Left lung (tissue), 10 donors: ENCODE measurements around the gene FBXO34. TPM values are rescaled to one million over a fixed set of nuclear protein-coding genes. Genes with fewer than 3 reads are reported as not detected.

Experiments used
- ATAC-seq: fragments of 200-7000 bp; cut with Tn5 transposase; one replicate; pipeline ENCODE4 v1.9.1; 2020; ENCODE audit warnings: moderate library complexity
- DNase-seq, 4 donors: peaks; one replicate each; pipeline ENCODE4 v3.0.0-alpha.2; 2013 to 2020
- H3K27ac ChIP-seq, 2 donors: fragments of 200-600 bp; sonication (generic) in 1 of 2; one replicate each; pipeline versions ENCODE4 v1.5.0 to v1.8.0; 2020 to 2021
- H3K27me3 ChIP-seq, 2 donors: fragments of 200-600 bp; sonication (generic) in 1 of 2; one replicate each; pipeline versions ENCODE4 v1.5.0 to v1.8.0; 2020 to 2021
- H3K36me3 ChIP-seq, 2 donors: fragments of 200-600 bp; sonication (generic) in 1 of 2; one replicate each; pipeline versions ENCODE4 v1.5.0 to v1.8.0; 2020 to 2021
- H3K4me1 ChIP-seq, 2 donors: fragments of 200-600 bp; one replicate each; pipeline ENCODE4 v1.8.0; 2021
- H3K4me3 ChIP-seq, 2 donors: fragments of 200-600 bp; sonication (generic) in 1 of 2; one replicate each; pipeline versions ENCODE4 v1.5.0 to v1.8.0; 2020 to 2021; ENCODE audit warnings: mild to moderate bottlenecking in 1 of 2
- H3K9me3 ChIP-seq, 2 donors: fragments of 200-600 bp; sonication (generic) in 1 of 2; one replicate each; pipeline versions ENCODE4 v1.5.0 to v1.8.0; 2020 to 2021
- intact Hi-C, 2 donors: fragments of 100-400 bp; cut with DNase I; formaldehyde crosslinking; loops; one replicate each; pipeline versions ENCODE4 v1.11.2 to v1.14.2; 2022
- polyA plus RNA-seq, 6 donors: library from polyadenylated mRNA; unstranded; fragments of 120-200 nt; gene quantifications; one replicate each; pipeline ENCODE4 v1.2.1, GENCODE V29; 2013; ENCODE audit not compliant: insufficient read length in 6 of 6
- total RNA-seq, 2 donors: library from RNA; stranded (reverse); fragmentation: NEBNext Ultra II Directional; extraction: Animal tissue kit (Norgen Biotek cat#: 25700); gene quantifications; one replicate each; pipeline ENCODE4 v1.2.1, GENCODE V29; 2021
- TF ChIP-seq, protein P1 (sequence below), 2 donors: fragments of 200-600 bp; sonication (generic) in 1 of 2; IDR thresholded peaks; one replicate each; pipeline versions ENCODE4 v1.5.0 to v1.8.0; 2021; ENCODE audit warnings: antibody characterized with exemption in 2 of 2
- donor health status: DM: no; HTN: yes; CAD: no.
- donor health status: DM: no; HTN: no; CAD: no.

FBXO34 gene
- total and polyA plus RNA-seq, 8 donors, result 24.4 to 43.9 (median 33.5) TPM

DNA sequence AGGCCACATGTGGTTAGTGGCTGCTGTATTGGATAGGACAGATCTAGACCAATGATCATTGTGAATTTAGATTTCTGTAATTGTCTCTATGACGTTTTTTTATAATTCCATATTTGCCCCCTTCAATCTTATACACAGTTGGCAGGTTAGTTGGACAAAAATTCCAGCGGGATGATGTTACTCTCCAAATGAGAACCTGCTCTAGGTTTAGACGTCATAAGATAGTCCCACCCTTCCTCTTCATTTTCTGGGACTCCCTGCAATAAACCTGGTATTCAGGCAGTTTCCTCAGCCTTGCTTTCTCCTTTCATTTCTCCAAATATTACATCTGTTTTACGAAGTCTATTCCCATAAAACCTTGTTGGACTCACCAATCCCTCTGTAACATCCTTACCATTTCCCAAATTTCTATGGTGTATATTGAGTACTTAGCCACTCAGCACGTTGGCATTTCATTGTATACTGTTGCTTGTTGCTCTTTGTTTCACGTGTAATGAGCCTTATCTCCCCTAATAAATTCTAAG is 10.2 kb downstream of the FBXO34 start:
- TF ChIP-seq, protein P1, sequence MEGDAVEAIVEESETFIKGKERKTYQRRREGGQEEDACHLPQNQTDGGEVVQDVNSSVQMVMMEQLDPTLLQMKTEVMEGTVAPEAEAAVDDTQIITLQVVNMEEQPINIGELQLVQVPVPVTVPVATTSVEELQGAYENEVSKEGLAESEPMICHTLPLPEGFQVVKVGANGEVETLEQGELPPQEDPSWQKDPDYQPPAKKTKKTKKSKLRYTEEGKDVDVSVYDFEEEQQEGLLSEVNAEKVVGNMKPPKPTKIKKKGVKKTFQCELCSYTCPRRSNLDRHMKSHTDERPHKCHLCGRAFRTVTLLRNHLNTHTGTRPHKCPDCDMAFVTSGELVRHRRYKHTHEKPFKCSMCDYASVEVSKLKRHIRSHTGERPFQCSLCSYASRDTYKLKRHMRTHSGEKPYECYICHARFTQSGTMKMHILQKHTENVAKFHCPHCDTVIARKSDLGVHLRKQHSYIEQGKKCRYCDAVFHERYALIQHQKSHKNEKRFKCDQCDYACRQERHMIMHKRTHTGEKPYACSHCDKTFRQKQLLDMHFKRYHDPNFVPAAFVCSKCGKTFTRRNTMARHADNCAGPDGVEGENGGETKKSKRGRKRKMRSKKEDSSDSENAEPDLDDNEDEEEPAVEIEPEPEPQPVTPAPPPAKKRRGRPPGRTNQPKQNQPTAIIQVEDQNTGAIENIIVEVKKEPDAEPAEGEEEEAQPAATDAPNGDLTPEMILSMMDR (IDR thresholded peaks at IDR 0.05), result no peak
- H3K36me3 ChIP-seq, result no peaks in the 10 kb centered on the region
- H3K4me1 ChIP-seq, result peaks cover 0 to 34% of the 10 kb centered on the region in 2 donors
- H3K27me3 ChIP-seq, result no peaks in the 10 kb centered on the region
- intact Hi-C loops, result no loop called here
- H3K4me3 ChIP-seq, result no peak overlapping the region
- H3K27ac ChIP-seq, result no peak overlapping the region
- DNase-seq (no peak), ATAC-seq (no peak)
- no peaks in the 10 kb centered on the region for H3K9me3 ChIP-seq

DNA sequence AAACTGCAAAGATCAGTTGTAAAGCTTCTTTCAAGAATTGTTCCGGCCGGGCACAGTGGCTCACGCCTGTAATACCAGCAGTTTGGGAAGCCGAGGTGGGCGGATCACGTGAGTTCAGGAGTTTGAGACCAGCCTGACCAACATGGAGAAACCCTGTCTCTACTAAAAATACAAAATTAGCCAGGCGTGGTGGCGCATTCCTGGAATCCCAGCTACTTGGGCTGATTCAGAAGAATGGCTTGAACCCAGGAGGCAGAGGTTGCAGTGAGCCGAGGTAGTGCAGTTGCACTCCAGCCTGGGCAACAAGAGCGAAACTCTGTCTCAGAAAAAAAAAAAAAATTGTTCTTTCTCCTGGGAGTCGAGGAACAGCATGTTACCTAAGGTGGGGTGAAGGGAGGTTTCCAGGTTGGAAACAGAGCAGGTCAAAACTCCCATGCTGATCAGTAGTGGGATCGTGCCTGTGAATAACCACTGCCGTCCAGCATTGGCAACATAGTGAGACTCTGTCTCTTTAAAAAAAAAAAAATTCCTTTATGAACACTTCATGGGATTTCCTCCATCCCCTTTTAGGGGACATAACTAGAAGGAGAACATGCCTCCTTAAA is 13.9 kb downstream of the FBXO34 start:
- no peaks in the 10 kb centered on the region for H3K27me3 ChIP-seq
- no peak overlapping the region for H3K4me3 ChIP-seq
- H3K36me3 ChIP-seq, result no peaks in the 10 kb centered on the region
- ATAC-seq, result peak; percentile 43
- no peak overlapping the region for H3K27ac ChIP-seq
- peaks cover 0 to 13% of the 10 kb centered on the region in 2 donors for H3K4me1 ChIP-seq
- H3K9me3 ChIP-seq, result no peaks in the 10 kb centered on the region
- DNase-seq, result no peak
- intact Hi-C loops, result no loop called here
- TF ChIP-seq, protein P1 (IDR thresholded peaks at IDR 0.05), result no peak

- DNase-seq (no peak), ATAC-seq (no peak)
- intact Hi-C loops, result no loop called here
- Histone ChIP-seq H3K27me3 (no peaks in the 10 kb centered on the region), H3K4me1 (peaks cover 0 to 13% of the 10 kb centered on the region in 2 donors), H3K9me3 (no peaks in the 10 kb centered on the region), H3K36me3 (no peaks in the 10 kb centered on the region), H3K4me3 (no peak overlapping the region), H3K27ac (no peak overlapping the region)
- TF ChIP-seq, protein P1 (IDR thresholded peaks at IDR 0.05), result no peak
These were observed 17.2 kb downstream of the FBXO34 start for GRCh38 chr14:55288439-55288838.

DNA sequence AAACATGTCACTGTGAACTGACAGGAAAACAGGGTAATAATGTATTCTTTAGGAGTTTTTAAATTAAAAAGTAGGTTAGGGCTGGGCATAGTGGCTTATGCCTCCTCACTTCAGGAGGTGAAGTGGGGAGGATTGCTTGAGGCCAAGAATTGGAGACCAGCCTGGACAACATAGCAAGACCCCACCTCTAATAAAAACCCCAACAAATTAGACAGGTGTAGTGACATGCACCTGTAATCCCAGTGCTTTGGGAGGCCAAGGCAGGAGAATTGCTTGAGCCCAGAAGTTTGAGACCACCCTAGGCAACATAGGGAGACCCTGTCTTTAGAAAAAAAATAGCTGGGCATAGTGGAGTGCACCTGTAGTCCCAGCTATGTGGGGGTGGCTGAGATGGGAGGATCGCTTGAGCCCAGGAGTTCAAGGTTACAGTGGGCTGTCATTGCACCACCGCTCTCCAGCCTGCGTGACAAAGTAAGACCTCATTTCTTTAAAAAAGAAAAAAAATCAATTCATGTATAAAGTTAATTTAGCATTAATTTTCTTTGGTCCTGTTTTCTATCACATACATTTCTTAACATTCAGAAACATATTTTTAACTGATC is 20.4 kb downstream of the FBXO34 start:
- ATAC-seq, result no peak
- no peaks in the 10 kb centered on the region for H3K27me3 ChIP-seq
- no peaks in the 10 kb centered on the region for H3K9me3 ChIP-seq
- H3K27ac ChIP-seq, result no peak overlapping the region
- no peak overlapping the region for H3K4me3 ChIP-seq
- no peak for DNase-seq
- peaks cover 0 to 11% of the 10 kb centered on the region in 2 donors for H3K4me1 ChIP-seq
- no peaks in the 10 kb centered on the region for H3K36me3 ChIP-seq
- TF ChIP-seq, protein P1 (IDR thresholded peaks at IDR 0.05), result no peak
- intact Hi-C loops, result no loop called here

DNA sequence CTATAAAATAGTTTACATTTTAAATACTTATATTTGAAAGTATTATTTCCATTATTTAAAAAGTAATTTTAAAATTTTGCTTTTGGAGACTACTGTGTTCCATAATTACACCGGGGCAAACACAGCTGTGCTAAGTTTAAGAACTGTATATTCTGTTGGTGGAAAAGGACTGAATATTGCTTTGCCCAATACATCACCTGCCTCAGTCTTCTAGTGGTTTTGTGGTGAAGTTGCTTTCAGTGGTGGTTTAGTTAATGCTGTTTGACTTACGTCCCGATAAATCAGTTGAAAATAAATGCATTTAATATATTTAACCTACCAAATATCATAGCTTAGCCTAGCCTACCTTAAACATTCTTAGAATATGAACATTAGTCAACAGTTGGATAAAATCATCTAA is 23.4 kb downstream of the FBXO34 start:
- Histone ChIP-seq H3K27ac (no peak overlapping the region), H3K4me3 (no peak overlapping the region), H3K36me3 (peaks cover 0 to 5% of the 10 kb centered on the region in 2 donors), H3K9me3 (no peaks in the 10 kb centered on the region), H3K4me1 (peaks cover 4 to 30% of the 10 kb centered on the region in 2 donors), H3K27me3 (no peaks in the 10 kb centered on the region)
- DNase-seq, result no peak
- TF ChIP-seq, protein P1 (IDR thresholded peaks at IDR 0.05), result no peak
- intact Hi-C loops, result no loop called here
- no peak for ATAC-seq
